ENCODE measurements around the gene SUPT7L. TPM values are rescaled to one million over a fixed set of nuclear protein-coding genes. Genes with fewer than 3 reads are reported as not detected.
A peak's percentile ranks its signal among the peaks of the same experiment; 100 is the strongest.
"Not testable (repeated sequence)": the region's sequence is repeated elsewhere in the genome, so short reads cannot be mapped to it uniquely, and the experiment has no call there.

SUPT7L gene
- total and polyA plus RNA-seq, 8 donors = 8.0 to 32.4 (median 11.2) TPM

DNA sequence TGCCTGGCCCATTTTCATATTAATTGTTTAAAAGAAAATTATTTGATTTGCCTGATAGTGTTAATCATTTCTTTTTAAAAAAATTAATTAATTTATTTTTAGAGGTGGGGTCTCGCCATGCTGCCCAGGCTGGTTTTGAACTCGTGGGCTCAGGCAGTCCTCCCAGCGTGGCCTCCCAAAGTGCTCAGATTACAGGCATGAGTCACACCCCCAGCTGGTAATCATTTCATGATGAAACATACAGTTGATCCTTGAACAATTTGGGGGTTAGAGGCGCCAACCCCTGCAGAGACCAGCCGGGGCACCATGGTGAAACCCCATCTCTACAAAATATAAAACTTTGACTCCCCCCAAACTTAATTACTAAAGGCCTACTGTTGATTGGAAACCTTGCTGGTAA is 26.6 kb downstream of the SUPT7L start:
- WGBS, 2 donors = 91 to 93% methylated on average over 5 of the region's 5 CpGs
- intact Hi-C loops (cut with DNase I) = no loop called here
- TF ChIP-seq, protein P1, sequence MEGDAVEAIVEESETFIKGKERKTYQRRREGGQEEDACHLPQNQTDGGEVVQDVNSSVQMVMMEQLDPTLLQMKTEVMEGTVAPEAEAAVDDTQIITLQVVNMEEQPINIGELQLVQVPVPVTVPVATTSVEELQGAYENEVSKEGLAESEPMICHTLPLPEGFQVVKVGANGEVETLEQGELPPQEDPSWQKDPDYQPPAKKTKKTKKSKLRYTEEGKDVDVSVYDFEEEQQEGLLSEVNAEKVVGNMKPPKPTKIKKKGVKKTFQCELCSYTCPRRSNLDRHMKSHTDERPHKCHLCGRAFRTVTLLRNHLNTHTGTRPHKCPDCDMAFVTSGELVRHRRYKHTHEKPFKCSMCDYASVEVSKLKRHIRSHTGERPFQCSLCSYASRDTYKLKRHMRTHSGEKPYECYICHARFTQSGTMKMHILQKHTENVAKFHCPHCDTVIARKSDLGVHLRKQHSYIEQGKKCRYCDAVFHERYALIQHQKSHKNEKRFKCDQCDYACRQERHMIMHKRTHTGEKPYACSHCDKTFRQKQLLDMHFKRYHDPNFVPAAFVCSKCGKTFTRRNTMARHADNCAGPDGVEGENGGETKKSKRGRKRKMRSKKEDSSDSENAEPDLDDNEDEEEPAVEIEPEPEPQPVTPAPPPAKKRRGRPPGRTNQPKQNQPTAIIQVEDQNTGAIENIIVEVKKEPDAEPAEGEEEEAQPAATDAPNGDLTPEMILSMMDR (IDR thresholded peaks at IDR 0.05) = no peak
- DNase-seq (no peak), ATAC-seq (no peak), FAIRE-seq (no peak)
- Histone ChIP-seq H3K27ac (no peak overlapping the region), H3K27me3 (no peaks in the 10 kb centered on the region), H3K4me3 (no peak overlapping the region), H3K9me3 (no peaks in the 10 kb centered on the region), H3K36me3 (peaks cover 5 to 56% (median 24%) of the 10 kb centered on the region in 3 donors), H3K4me1 (no peaks in the 10 kb centered on the region)

DNA sequence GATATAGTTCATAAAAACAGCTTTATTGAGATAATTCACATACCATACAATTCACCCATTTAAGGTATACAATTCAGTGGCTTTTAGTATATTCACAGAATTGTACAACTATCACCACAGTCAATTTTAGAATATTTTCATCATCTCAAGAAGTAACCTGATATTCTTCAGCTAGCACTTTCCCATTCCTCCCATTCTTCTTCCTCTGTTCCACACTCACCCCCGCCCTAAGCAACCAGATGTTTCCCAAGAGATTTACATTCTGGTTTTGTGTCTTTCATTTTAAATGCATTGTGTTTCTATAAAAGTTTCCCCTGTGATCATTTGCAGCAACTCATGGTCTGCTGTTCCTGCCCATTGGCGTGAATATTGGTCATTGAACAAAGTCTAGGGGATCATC is 29.1 kb downstream of the SUPT7L start:
- Histone ChIP-seq H3K27ac (no peak overlapping the region), H3K4me1 (peaks cover 0 to 9% (median 0%) of the 10 kb centered on the region in 3 donors), H3K27me3 (no peaks in the 10 kb centered on the region), H3K36me3 (peaks cover 0 to 39% (median 7%) of the 10 kb centered on the region in 3 donors), H3K4me3 (no peak overlapping the region), H3K9me3 (no peaks in the 10 kb centered on the region)
- no peak for DNase-seq
- ATAC-seq = no peak
- no peak for FAIRE-seq
- intact Hi-C loops (cut with DNase I) = no loop called here
- TF ChIP-seq, protein P1 (IDR thresholded peaks at IDR 0.05) = no peak
- WGBS, 2 donors = 94 to 95% methylated on average over 2 of the region's 2 CpGs

DNA sequence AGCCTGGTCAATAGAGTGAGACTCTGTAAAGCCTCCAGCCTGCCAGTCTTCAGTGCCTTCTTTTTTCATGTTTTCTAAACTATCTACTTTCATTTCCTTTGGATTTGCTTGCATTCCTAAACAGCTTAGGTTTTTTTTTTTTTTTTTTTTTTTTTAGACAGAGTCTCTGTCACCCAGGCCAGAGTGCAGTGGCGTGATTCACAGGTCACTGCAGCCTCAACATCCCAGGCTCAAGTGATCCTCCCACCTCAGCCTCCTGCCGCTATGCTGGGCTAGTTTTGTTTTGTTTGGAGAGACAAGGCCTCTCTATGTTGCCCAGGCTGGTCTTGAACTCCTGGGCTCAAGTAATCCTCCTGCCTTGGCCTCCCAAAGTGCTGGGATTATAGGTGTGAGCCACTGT is 33.2 kb downstream of the SUPT7L start:
- FAIRE-seq = not testable (repeated sequence)

DNA sequence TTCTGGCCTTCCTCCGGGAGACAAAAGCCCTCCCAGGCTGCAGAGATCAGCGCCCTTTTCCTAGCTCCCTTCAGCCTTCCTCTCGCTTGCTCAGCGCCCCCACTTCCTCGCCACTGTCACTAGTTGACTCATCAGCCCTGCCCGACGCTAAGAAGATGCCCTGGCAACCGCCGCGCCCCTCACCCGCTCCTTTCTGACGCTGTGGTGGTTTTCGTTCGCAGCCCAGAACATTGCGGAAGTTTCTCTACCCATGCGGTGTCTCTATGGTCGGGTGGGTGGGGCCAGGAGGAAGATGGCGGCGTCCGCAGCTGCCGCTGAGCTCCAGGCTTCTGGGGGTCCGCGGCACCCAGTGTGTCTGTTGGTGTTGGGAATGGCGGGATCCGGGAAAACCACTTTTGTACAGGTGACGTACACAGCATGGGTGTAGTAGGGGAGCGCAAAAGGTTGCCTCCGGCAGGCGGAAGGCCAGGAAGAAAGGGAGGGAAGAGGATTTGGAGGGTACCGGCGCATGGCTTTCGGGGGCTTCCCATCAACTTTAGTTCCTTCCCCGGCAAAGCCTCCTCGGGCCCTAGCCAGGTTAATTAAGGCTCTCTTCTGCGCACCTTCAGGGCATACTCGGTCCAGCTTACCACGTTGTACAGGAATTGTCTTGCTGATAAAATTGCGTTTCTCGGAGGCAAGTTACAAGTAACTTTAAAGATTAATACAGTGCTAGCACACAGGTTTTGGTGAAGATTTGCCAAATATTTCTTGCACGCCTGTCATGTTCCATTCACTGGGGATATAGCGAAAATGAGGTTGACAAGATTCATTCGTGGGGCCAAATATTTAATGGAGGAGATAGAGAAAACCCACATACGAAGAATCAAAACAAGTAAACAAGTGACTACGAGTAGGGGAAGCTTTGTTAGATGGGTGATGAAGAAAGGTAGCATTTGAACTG is 34.4 kb downstream of the SUPT7L start, which contains the start of the genes CCDC121 and GPN1:
CCDC121 (minus strand) TSS at position 246 of the 943 bp plus-strand sequence. CDS start 1,213 bp downstream, outside the sequence.
GPN1 (plus strand) TSS at position 284 of the 943 bp plus-strand sequence; CDS start at position 293, 9 bp downstream.
- ATAC-seq (peak; percentile 96 to 99 (median 98)), FAIRE-seq (no peak), DNase-seq (peak; percentile 70 to 87 (median 81))
- H3K27me3 ChIP-seq = no peaks in the 10 kb centered on the region
- WGBS, 2 donors = 0% methylated on average over 43 to 44 of the region's 44 CpGs
- intact Hi-C loops (cut with DNase I) = no loop called here
- no peaks in the 10 kb centered on the region for H3K9me3 ChIP-seq
- peaks cover 0 to 2% (median 0%) of the 10 kb centered on the region in 3 donors for H3K36me3 ChIP-seq
- peaks cover 0 to 17% (median 4%) of the 10 kb centered on the region in 3 donors for H3K4me1 ChIP-seq
- TF ChIP-seq, protein P1 (IDR thresholded peaks at IDR 0.05) = no peak
- H3K27ac ChIP-seq = peak within 1 kb of the TSS; percentile 16 to 77 (median 48)
- H3K4me3 ChIP-seq = peak within 1 kb of the TSS; percentile 63 to 85 (median 77)

More for the DNA sequence above, 33.2 kb downstream of the SUPT7L start:
- H3K9me3 ChIP-seq; H3K27me3 ChIP-seq; H3K36me3 ChIP-seq; DNase-seq; ATAC-seq; intact Hi-C loops (cut with DNase I); H3K4me3 ChIP-seq; H3K27ac ChIP-seq: not testable (repeated sequence)
- 96% methylated on average over 2 of the region's 2 CpGs for WGBS, 2 donors
- H3K4me1 ChIP-seq = peaks cover 0 to 17% (median 4%) of the 10 kb centered on the region in 3 donors

DNA sequence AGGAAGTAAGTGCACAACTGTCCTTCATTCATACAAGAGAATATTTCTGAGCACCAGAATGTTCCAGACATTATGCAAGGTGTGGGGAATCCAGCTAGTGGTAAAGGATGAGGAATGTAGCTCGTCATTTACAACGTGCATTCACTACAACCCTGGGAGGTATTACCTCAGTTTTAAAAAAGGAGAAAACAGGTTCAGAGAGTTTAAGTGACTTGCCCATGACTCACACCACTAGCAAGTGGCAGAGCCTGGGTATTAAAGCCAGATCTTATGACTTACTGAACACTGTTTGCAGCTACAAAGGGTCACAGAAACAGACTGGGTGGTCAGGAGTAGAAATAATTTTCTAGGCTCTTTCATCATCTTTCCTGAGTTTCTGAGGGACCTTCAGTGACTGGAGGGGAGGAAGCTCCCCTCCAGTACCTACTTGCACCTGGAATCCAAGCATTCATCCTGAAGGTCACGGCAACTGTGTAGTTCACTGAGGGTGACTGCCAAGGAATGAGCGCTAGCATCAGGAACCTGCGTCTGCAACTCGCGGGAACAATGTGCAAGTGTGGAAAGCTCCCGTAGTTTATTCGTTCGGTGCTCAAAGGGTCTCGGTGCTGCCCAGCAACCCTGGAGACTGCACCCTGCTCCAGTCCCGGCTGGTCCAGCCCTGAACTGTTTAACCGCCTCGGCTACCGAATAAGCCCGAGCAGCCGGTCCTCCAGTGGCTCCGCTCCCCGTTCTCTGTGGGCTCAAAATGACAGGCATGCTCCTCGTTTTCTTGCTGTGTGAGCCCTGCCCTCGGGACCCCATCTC is 35.2 kb downstream of the SUPT7L start:
- WGBS, 2 donors = 2 to 4% methylated on average over 19 to 21 of the region's 21 CpGs
- H3K27ac ChIP-seq = peak overlapping the region; percentile 16 to 77 (median 48)
- peak overlapping the region; percentile 63 to 85 (median 77) for H3K4me3 ChIP-seq
- TF ChIP-seq, protein P1 (IDR thresholded peaks at IDR 0.05) = no peak
- intact Hi-C loops (cut with DNase I) = no loop called here
- DNase-seq (peak in 1 of 6 donors; percentile 62), FAIRE-seq (no peak), ATAC-seq (peak; percentile 51 to 71 (median 68))
- peaks cover 0 to 3% (median 2%) of the 10 kb centered on the region in 3 donors for H3K36me3 ChIP-seq
- no peaks in the 10 kb centered on the region for H3K9me3 ChIP-seq
- H3K27me3 ChIP-seq = no peaks in the 10 kb centered on the region
- H3K4me1 ChIP-seq = peaks cover 0 to 17% (median 4%) of the 10 kb centered on the region in 3 donors

DNA sequence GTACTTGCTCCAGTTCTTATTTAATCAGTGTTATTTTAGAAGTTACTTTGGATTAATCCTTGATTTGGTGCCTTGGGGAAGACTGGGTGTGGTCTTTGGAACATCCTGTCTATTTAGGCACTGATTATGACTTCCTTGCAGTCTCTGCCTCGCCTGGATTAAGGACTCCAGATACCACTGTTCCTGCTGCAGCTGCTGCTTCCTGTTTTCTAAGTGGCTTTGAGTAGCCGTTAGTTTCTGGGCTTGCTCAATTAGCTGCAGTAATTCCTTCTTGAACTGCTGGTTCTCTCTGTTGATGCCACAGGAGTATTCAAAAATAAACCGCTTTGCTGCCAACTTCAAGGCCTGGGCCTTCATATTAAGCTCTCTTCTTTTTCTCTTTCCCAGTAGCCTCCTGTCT is 36.5 kb downstream of the SUPT7L start:
- ATAC-seq; H3K36me3 ChIP-seq; H3K27ac ChIP-seq; DNase-seq; H3K27me3 ChIP-seq; H3K9me3 ChIP-seq; intact Hi-C loops (cut with DNase I); FAIRE-seq; H3K4me3 ChIP-seq: not testable (repeated sequence)
- 75 to 78% methylated on average over 3 of the region's 3 CpGs for WGBS, 2 donors
- peaks cover 0 to 17% (median 4%) of the 10 kb centered on the region in 3 donors for H3K4me1 ChIP-seq

DNA sequence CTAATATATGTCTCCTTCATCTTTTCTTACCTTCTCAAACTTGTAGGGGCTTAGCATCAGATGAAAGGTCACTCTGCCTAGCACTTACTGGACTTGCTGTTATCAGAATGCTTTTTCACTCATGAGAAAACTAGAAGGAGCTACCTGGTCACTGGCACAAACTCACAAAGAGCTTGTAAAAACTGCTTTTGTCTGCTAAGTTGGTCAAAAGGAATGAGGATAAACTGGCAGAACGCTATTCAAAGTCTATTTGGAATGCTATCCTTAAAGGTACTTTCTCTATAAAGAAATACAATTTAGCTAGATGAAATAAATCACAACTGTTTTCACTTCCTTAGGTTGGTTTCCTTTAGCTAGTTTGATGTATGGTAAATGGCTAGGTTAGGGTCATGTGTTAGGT is 37.1 kb downstream of the SUPT7L start:
- DNase-seq; ATAC-seq; intact Hi-C loops (cut with DNase I); H3K36me3 ChIP-seq; H3K27ac ChIP-seq; H3K9me3 ChIP-seq; FAIRE-seq; H3K27me3 ChIP-seq; H3K4me3 ChIP-seq: not testable (repeated sequence)
- 86 to 97% methylated on average over 1 of the region's 1 CpG for WGBS, 2 donors
- peaks cover 0 to 17% (median 4%) of the 10 kb centered on the region in 3 donors for H3K4me1 ChIP-seq
